HepG2 (cell line): ENCODE data around the gene ST3GAL4. TPM values are rescaled to one million over a fixed set of nuclear protein-coding genes. Genes with fewer than 3 reads are reported as not detected.

Experiments used
- ARID2 ChIP-seq: sonication (generic); formaldehyde crosslinking; IDR thresholded peaks from 2 replicates; pipeline ENCODE4 v1.8.1; 2022; ENCODE audit warnings: mild to moderate bottlenecking, missing genetic modification reagents, borderline replicate concordance
- FOXC1 ChIP-seq: sonication (generic); formaldehyde crosslinking; IDR thresholded peaks from 2 replicates; pipeline ENCODE4 v1.8.0; 2022; ENCODE audit warnings: mild to moderate bottlenecking, missing genetic modification reagents, borderline replicate concordance
- HES4 ChIP-seq: sonication (generic); formaldehyde crosslinking; IDR thresholded peaks from 2 replicates; pipeline ENCODE4 v1.9.0; 2021; ENCODE audit warnings: mild to moderate bottlenecking, missing genetic modification reagents, borderline replicate concordance
- SIX4 ChIP-seq: sonication (generic); formaldehyde crosslinking; IDR thresholded peaks from 2 replicates; pipeline ENCODE4 v1.4.0; 2020; ENCODE audit warnings: missing genetic modification reagents
- SOX6 ChIP-seq, 2 experiments: fragments of 450-650 bp in 1 of 2; sonication (generic) in 1 of 2; formaldehyde crosslinking in 1 of 2; IDR thresholded peaks; 2 replicates each; pipeline versions ENCODE4 v1.4.0 to v1.6.1; 2017 to 2020; ENCODE audit warnings: antibody characterized with exemption in 1 of 2, mild to moderate bottlenecking in 1 of 2, missing genetic modification reagents in 1 of 2
- ZNF460 ChIP-seq: sonication (generic); formaldehyde crosslinking; IDR thresholded peaks from 2 replicates; pipeline ENCODE4 v1.5.1; 2020; ENCODE audit warnings: missing genetic modification reagents, mild to moderate bottlenecking, borderline replicate concordance
- ZNF598 ChIP-seq: sonication (generic); formaldehyde crosslinking; IDR thresholded peaks from 2 replicates; pipeline ENCODE4 v1.5.1; 2020; ENCODE audit warnings: mild to moderate bottlenecking, missing genetic modification reagents, borderline replicate concordance
- polyA plus RNA-seq, 8 experiments: library from polyadenylated mRNA; depleted of rRNA in 3 of 8; stranded (reverse) in 7 of 8; unstranded in 1 of 8; fragments of >200 nt; fragmentation: Illumina TruSeq in 4 of 8; extraction: Trizol in 4 of 8; gene quantifications; 2 replicates each; pipeline versions ENCODE4 v1.2.1 to v1.2.3, GENCODE V29; 2011 to 2016; ENCODE audit warnings: low read depth in 4 of 8, missing spikeins in 1 of 8, mixed read lengths in 1 of 8; ENCODE audit not compliant: insufficient read depth in 1 of 8
- total RNA-seq, 5 experiments: library from RNA; depleted of rRNA; stranded (reverse); fragments of >200 nt; fragmentation: Illumina TruSeq; extraction: Trizol; gene quantifications; 2 replicates each; pipeline ENCODE4 v1.2.3, GENCODE V29; 2016; ENCODE audit warnings: low read depth in 1 of 5
- TF ChIP-seq, protein P1 (sequence below): sonication (generic); formaldehyde crosslinking; IDR thresholded peaks from 2 replicates; pipeline ENCODE4 v1.4.0; 2020; ENCODE audit warnings: missing genetic modification reagents
- TF ChIP-seq, protein P2 (sequence below): sonication (generic); formaldehyde crosslinking; IDR thresholded peaks from 2 replicates; pipeline ENCODE4 v1.4.0; 2020; ENCODE audit warnings: mild to moderate bottlenecking, missing genetic modification reagents
- TF ChIP-seq, protein P3 (sequence below): IDR thresholded peaks from 2 replicates; pipeline ENCODE4 v1.6.1; 2016; ENCODE audit warnings: missing compliant biosample characterization, missing genetic modification reagents, borderline replicate concordance
- TF ChIP-seq, protein P4 (sequence below): sonication (generic); formaldehyde crosslinking; IDR thresholded peaks from 2 replicates; pipeline ENCODE4 v1.4.0; 2020; ENCODE audit warnings: mild to moderate bottlenecking, missing genetic modification reagents
- TF ChIP-seq, protein P5 (sequence below): sonication (generic); formaldehyde crosslinking; IDR thresholded peaks from 2 replicates; pipeline ENCODE4 v1.5.0; 2020; ENCODE audit warnings: mild to moderate bottlenecking, missing genetic modification reagents, moderate library complexity
- TF ChIP-seq, protein P6 (sequence below): sonication (generic); formaldehyde crosslinking; IDR thresholded peaks from 2 replicates; pipeline ENCODE4 v1.9.0; 2022; ENCODE audit warnings: missing genetic modification reagents, mild to moderate bottlenecking, borderline replicate concordance

ST3GAL4 gene
- total and polyA plus RNA-seq, 2 of the 13 experiments (the other 11 are each of a cell fraction or from before 2014, with no cell fraction given) = 9.1 to 13.3 TPM

DNA sequence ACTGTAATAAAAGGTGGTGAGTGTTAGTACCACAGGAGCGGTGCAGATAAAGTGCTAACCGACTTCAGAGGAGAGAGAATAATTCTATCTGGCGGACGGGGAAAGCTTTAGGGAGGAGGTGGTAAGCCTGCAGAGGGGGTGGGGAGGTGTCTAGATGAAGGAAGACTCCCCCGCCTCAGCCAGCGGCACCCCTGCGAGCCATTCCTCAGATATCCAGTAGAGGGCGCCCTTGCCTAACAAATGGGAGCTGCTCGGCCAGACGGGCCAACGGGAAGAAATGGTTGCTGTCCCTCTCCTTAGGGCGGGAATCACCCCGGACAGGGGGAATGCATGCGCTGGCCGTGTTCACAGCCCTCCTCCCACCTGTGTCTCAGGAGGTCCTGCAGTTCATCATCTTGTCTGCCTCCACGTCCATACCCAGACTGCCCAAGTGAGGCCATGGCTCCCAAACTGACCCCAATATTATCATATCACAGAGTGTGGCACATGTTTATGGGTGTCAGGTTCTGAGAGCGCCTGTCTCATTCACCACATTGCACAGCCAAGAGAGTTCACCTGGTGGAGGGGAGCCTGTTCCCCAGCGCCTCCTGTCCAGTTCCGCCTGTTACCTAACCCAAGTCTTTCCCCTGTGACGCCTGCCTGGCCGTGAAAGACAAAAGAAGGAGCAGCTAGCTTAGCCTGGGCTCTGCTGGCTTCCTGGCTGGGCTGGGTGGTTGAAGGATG lies 85.5 kb downstream of the ST3GAL4 start (continued):
- TF ChIP-seq, protein P1, sequence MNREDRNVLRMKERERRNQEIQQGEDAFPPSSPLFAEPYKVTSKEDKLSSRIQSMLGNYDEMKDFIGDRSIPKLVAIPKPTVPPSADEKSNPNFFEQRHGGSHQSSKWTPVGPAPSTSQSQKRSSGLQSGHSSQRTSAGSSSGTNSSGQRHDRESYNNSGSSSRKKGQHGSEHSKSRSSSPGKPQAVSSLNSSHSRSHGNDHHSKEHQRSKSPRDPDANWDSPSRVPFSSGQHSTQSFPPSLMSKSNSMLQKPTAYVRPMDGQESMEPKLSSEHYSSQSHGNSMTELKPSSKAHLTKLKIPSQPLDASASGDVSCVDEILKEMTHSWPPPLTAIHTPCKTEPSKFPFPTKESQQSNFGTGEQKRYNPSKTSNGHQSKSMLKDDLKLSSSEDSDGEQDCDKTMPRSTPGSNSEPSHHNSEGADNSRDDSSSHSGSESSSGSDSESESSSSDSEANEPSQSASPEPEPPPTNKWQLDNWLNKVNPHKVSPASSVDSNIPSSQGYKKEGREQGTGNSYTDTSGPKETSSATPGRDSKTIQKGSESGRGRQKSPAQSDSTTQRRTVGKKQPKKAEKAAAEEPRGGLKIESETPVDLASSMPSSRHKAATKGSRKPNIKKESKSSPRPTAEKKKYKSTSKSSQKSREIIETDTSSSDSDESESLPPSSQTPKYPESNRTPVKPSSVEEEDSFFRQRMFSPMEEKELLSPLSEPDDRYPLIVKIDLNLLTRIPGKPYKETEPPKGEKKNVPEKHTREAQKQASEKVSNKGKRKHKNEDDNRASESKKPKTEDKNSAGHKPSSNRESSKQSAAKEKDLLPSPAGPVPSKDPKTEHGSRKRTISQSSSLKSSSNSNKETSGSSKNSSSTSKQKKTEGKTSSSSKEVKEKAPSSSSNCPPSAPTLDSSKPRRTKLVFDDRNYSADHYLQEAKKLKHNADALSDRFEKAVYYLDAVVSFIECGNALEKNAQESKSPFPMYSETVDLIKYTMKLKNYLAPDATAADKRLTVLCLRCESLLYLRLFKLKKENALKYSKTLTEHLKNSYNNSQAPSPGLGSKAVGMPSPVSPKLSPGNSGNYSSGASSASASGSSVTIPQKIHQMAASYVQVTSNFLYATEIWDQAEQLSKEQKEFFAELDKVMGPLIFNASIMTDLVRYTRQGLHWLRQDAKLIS = no peak
- TF ChIP-seq, protein P2, sequence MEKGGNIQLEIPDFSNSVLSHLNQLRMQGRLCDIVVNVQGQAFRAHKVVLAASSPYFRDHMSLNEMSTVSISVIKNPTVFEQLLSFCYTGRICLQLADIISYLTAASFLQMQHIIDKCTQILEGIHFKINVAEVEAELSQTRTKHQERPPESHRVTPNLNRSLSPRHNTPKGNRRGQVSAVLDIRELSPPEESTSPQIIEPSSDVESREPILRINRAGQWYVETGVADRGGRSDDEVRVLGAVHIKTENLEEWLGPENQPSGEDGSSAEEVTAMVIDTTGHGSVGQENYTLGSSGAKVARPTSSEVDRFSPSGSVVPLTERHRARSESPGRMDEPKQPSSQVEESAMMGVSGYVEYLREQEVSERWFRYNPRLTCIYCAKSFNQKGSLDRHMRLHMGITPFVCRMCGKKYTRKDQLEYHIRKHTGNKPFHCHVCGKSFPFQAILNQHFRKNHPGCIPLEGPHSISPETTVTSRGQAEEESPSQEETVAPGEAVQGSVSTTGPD (CRISPR knock-in tag) = no peak
- TF ChIP-seq ZNF460 (CRISPR knock-in tag) (no peak), SIX4 (CRISPR knock-in tag) (no peak), HES4 (CRISPR knock-in tag) (no peak), SOX6 (IDR thresholded peaks at IDR 0.05) (no peak), SOX6 (CRISPR knock-in tag; IDR thresholded peaks at IDR 0.05) (0 out of 2 replicates have a peak, but pooled peaks have one; percentile 13), FOXC1 (CRISPR knock-in tag) (no peak), ZNF598 (CRISPR knock-in tag) (no peak), ARID2 (CRISPR knock-in tag) (no peak)
- TF ChIP-seq, protein P3, sequence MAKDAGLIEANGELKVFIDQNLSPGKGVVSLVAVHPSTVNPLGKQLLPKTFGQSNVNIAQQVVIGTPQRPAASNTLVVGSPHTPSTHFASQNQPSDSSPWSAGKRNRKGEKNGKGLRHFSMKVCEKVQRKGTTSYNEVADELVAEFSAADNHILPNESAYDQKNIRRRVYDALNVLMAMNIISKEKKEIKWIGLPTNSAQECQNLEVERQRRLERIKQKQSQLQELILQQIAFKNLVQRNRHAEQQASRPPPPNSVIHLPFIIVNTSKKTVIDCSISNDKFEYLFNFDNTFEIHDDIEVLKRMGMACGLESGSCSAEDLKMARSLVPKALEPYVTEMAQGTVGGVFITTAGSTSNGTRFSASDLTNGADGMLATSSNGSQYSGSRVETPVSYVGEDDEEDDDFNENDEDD (CRISPR knock-in tag) = 0 out of 2 replicates have a peak, but pooled peaks have one; percentile 23
- TF ChIP-seq, protein P4, sequence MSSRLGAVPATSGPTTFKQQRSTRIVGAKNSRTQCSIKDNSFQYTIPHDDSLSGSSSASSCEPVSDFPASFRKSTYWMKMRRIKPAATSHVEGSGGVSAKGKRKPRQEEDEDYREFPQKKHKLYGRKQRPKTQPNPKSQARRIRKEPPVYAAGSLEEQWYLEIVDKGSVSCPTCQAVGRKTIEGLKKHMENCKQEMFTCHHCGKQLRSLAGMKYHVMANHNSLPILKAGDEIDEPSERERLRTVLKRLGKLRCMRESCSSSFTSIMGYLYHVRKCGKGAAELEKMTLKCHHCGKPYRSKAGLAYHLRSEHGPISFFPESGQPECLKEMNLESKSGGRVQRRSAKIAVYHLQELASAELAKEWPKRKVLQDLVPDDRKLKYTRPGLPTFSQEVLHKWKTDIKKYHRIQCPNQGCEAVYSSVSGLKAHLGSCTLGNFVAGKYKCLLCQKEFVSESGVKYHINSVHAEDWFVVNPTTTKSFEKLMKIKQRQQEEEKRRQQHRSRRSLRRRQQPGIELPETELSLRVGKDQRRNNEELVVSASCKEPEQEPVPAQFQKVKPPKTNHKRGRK (CRISPR knock-in tag) = no peak
- TF ChIP-seq, protein P5, sequence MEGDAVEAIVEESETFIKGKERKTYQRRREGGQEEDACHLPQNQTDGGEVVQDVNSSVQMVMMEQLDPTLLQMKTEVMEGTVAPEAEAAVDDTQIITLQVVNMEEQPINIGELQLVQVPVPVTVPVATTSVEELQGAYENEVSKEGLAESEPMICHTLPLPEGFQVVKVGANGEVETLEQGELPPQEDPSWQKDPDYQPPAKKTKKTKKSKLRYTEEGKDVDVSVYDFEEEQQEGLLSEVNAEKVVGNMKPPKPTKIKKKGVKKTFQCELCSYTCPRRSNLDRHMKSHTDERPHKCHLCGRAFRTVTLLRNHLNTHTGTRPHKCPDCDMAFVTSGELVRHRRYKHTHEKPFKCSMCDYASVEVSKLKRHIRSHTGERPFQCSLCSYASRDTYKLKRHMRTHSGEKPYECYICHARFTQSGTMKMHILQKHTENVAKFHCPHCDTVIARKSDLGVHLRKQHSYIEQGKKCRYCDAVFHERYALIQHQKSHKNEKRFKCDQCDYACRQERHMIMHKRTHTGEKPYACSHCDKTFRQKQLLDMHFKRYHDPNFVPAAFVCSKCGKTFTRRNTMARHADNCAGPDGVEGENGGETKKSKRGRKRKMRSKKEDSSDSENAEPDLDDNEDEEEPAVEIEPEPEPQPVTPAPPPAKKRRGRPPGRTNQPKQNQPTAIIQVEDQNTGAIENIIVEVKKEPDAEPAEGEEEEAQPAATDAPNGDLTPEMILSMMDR (CRISPR knock-in tag) = peak; percentile 95
- TF ChIP-seq, protein P6, sequence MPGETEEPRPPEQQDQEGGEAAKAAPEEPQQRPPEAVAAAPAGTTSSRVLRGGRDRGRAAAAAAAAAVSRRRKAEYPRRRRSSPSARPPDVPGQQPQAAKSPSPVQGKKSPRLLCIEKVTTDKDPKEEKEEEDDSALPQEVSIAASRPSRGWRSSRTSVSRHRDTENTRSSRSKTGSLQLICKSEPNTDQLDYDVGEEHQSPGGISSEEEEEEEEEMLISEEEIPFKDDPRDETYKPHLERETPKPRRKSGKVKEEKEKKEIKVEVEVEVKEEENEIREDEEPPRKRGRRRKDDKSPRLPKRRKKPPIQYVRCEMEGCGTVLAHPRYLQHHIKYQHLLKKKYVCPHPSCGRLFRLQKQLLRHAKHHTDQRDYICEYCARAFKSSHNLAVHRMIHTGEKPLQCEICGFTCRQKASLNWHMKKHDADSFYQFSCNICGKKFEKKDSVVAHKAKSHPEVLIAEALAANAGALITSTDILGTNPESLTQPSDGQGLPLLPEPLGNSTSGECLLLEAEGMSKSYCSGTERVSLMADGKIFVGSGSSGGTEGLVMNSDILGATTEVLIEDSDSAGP (CRISPR knock-in tag) = peak; percentile 31; the same call in 1 of the 2 replicates
